ENCODE measurements around the gene OR52I2.

GRCh38 chr11:4565371-4565770, 16.2 kb upstream of the OR52I2 start:
- TF ChIP-seq, protein P1, sequence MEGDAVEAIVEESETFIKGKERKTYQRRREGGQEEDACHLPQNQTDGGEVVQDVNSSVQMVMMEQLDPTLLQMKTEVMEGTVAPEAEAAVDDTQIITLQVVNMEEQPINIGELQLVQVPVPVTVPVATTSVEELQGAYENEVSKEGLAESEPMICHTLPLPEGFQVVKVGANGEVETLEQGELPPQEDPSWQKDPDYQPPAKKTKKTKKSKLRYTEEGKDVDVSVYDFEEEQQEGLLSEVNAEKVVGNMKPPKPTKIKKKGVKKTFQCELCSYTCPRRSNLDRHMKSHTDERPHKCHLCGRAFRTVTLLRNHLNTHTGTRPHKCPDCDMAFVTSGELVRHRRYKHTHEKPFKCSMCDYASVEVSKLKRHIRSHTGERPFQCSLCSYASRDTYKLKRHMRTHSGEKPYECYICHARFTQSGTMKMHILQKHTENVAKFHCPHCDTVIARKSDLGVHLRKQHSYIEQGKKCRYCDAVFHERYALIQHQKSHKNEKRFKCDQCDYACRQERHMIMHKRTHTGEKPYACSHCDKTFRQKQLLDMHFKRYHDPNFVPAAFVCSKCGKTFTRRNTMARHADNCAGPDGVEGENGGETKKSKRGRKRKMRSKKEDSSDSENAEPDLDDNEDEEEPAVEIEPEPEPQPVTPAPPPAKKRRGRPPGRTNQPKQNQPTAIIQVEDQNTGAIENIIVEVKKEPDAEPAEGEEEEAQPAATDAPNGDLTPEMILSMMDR (IDR thresholded peaks at IDR 0.05) = no peak
- no peak for TF ChIP-seq POLR2A (IDR thresholded peaks at IDR 0.05; ENCODE audit: low read depth)

Data from esophagus muscularis mucosa (tissue), 3 donors.